ENCODE measurements around the gene PHKB. TPM values are rescaled to one million over a fixed set of nuclear protein-coding genes. Genes with fewer than 3 reads are reported as not detected.

PHKB gene
- total RNA-seq, 1 donor from 2014 or later = 72.8 TPM

DNA sequence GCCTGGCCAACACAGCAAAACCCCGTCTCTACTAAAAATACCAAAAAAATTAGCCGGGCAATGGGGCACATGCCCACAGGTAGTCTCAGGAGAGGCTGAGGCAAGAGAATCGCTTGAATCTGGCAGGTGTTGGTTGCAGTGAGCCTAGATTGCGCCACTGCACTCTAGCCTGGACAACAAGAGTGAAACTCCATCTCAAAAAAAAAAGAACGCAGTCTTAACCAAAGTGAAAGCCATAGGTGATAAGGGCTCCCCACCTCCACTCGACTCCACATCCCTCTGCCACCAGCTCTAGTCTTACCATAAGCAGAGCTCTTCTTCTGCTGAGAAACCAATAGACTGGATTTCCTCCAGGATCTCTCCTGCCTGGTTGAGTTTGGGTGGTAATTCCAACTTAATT is 266.0 kb downstream of the PHKB start:
- intact Hi-C loops (cut with DNase I) = no loop called here
- DNase-seq (ENCODE audit: missing footprints) (no peak), ATAC-seq (no peak)

DNA sequence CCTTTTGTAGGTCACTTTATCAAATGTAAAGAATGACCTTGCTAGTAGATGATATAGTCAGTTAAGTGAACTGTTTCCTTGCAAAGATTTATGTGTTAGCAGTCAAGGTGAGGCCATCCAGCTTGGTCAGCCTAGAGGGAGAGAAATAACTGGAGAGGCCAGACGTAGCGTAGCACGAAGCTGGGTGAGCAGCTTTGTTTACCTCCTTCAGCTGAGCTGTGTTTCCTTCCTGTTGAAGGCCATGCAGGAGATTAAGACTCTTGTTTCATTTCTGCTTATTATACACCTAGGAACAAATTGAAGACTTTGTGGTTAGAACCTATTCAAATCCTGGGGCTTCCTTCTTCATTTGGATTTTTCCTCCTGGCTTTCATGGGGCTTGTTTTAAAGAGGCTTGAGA is 267.1 kb downstream of the PHKB start:
- ATAC-seq (no peak), DNase-seq (ENCODE audit: missing footprints) (no peak)
- intact Hi-C loops (cut with DNase I) = no loop called here

- no peak for ATAC-seq
- intact Hi-C loops (cut with DNase I) = no loop called here
Measured at GRCh38 chr16:47729701-47730100, 268.6 kb downstream of the PHKB start.

DNA sequence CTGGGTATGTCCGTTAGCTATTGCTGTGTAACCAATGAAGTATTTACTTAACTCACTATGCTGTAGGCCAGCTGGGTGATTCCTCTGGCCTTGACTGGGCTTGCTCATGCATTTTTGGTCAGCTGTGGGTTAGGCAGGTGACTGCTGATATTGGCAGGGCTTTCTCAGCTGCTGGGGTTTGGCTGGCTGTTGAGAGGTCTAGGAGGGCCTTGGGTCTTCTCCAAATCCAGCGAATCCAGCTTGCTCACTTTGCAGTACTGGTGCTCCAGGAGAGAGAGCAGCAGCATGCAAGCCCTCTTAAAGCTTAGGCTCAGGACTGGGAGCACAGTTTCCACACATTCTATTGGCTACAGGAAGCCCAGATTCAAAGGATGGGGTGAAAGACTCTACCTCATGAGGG is 270.1 kb downstream of the PHKB start:
- intact Hi-C loops (cut with DNase I) = no loop called here

More at GRCh38 chr16:47729701-47730100, 268.6 kb downstream of the PHKB start:
- DNase-seq (ENCODE audit: missing footprints) = no peak

DNA sequence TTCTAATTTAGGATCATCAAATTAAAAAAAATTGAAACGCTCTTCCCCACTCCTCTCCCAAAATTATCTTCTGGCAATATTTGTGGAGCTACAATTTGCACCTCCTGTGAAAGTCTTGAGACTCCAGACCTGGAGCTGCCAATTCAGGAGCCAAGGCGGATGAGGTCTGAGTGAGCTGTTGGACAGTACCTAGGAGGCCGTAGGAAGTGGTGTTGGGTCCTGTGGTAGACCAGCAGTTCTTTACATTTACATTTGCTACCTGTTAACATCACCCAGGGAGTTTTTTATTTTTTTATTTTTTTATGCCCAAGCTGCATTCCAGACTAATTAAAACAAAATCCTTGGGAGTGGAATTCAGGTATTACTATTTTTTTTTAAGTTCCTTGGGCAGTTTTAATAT is 271.0 kb downstream of the PHKB start:
- intact Hi-C loops (cut with DNase I) = no loop called here
- DNase-seq (ENCODE audit: missing footprints) (no peak), ATAC-seq (no peak)

More for the DNA sequence above, 270.1 kb downstream of the PHKB start:
- ATAC-seq (no peak), DNase-seq (ENCODE audit: missing footprints) (no peak)

DNA sequence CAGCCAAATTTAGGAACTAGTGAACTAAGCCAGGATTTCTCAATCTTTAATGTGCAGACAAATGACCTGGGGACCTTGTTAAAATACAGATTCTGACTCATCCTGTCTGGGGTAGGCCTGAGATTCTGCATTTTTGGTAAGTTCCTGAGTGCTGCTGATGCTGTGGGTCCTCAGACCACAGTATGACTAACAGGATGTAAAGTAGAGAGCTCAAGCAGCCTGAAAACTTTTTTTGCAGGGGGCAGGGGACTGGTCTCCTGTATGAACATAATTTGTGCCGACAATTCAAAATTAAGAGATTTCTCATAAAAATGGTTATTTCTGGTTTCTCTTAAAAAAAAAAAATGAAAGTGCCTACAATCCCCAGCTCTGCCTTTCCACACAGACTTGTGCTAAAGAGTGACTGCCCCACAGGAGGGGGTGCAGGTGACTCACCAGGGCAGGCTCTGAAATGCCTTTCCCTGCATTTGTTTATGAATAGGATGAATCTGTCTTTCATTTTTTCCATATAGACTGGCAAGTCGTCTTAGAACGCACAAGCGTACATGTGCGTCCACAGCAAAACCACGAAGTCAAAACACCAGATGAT is 271.5 kb downstream of the PHKB start:
- no peak for ATAC-seq
- intact Hi-C loops (cut with DNase I) = no loop called here
- no peak for DNase-seq (ENCODE audit: missing footprints)

DNA sequence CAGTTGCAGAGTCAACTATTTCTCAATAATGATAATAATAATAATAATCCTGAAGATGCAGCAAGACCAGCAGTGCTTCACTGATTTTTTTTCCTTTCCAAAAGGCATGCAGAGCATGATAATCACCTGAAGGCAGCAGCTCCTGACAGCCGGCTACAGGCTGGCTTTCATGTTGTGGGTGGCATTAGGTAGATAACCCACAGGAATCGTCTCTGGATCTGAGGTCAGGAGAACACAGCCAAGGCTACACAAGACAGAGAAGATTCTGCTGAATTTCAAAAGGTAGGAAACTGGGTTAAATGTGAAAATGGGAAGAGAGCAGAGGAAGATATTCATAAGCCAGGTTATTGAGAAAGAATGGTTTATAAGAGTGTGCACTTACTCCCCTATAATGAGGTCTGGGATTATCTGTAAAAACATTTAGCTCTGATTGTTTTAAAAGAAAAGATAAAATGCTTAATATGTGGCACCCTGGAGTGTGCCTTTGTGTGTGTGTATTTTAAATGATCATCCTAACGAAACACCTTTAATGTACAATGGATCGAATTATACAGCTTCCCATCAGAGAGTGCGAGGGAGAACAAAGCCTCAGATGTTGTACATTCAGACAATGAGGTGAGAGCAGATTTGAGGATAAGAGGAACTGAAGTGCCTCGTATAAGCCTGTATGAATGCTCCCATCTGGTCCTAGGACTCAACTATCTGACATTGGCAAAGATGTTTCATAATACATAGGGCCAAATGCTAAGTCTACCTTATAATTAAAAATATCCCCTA is 273.1 kb downstream of the PHKB start:
- no peak for DNase-seq (ENCODE audit: missing footprints)
- ATAC-seq = no peak
- intact Hi-C loops (cut with DNase I) = no loop called here

DNA sequence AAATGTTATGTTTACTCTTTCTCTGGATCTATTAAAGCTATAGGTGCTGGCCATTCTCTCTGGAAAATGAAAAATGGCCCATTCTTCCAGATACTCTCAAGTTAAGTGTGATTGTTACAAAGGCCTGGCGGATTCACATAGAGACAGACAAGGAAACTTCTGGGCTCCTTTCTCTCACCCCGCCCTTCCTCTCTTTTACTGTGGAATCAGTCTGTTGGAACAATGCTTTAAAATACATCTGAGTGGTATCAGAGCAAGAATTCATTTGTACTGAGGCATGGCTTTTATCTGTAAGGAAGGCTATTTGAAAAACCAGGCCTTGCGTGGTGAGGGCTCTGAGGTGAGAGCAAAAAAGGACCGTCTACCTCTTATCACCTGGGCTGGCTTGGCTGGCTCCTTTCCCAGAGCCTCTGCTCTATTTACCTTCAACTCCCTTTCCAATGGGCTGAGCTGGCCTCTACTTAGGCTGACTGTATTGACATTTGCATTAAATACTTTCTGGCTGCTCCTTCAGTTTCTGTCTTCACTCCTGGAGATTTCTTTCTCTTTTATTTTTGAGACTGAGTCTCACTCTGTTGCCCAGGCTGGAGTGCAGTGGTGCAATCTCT is 274.0 kb downstream of the PHKB start:
- DNase-seq (ENCODE audit: missing footprints) (no peak), ATAC-seq (no peak)
- intact Hi-C loops (cut with DNase I) = no loop called here

- ATAC-seq (no peak), DNase-seq (ENCODE audit: missing footprints) (no peak)
- intact Hi-C loops (cut with DNase I) = no loop called here
Measured at GRCh38 chr16:47750371-47750770, 289.2 kb downstream of the PHKB start.

Other genes starting within 250 kb of the PHKB start
- 58.4 TPM for gene ITFG1, start 268 bp upstream of the PHKB start, total RNA-seq